Vagina (tissue), 2 donors: Measurements from ENCODE around the gene ZNF79. TPM values are rescaled to one million over a fixed set of nuclear protein-coding genes. Genes with fewer than 3 reads are reported as not detected.

Experiments
- DNase-seq, 2 donors: peaks; one replicate each; pipeline ENCODE4 v3.0.0-alpha.2; 2017; ENCODE audit errors: extremely low spot score in 2 of 2
- H3K27ac ChIP-seq: fragments of 200-600 bp; sonication (generic); one replicate; pipeline ENCODE4 v1.5.1; 2019
- H3K27me3 ChIP-seq: fragments of 200-600 bp; sonication (generic); one replicate; pipeline ENCODE4 v1.5.1; 2019
- H3K36me3 ChIP-seq, 2 donors: fragments of 200-600 bp; sonication (generic); one replicate each; pipeline ENCODE4 v1.5.1; 2017 to 2019
- H3K4me1 ChIP-seq: fragments of 200-600 bp; sonication (generic); one replicate; pipeline ENCODE4 v1.5.1; 2019
- H3K4me3 ChIP-seq, 2 donors: fragments of 200-600 bp; sonication (generic); 1 replicate in 1 of 2; 2 replicates in 1 of 2; pipeline ENCODE4 v1.5.1; 2016 to 2019
- H3K9me3 ChIP-seq: fragments of 200-600 bp; sonication (generic); one replicate; pipeline ENCODE4 v1.5.1; 2019
- POLR2A ChIP-seq, 2 donors: fragments of 450-650 bp; IDR thresholded peaks; one replicate each; pipeline ENCODE4 v1.6.1; 2017; ENCODE audit warnings: antibody characterized with exemption in 2 of 2, mild to moderate bottlenecking in 2 of 2, moderate library complexity in 2 of 2
- POLR2AphosphoS5 ChIP-seq, 2 donors: sonication (generic); formaldehyde crosslinking; IDR thresholded peaks; one replicate each; pipeline ENCODE4 v1.9.0; 2017; ENCODE audit warnings: antibody characterized with exemption in 2 of 2, mild to moderate bottlenecking in 2 of 2, low read depth in 1 of 2; ENCODE audit not compliant: insufficient read depth in 1 of 2
- intact Hi-C: fragments of 100-400 bp; cut with DNase I; formaldehyde crosslinking; loops from one replicate; pipeline ENCODE4 v1.15.1; 2023
- total RNA-seq: library from RNA; depleted of rRNA; stranded (reverse); fragments of >200 nt; gene quantifications from one replicate; pipeline ENCODE4 v1.2.3, GENCODE V29; 2016
- TF ChIP-seq, protein P1 (sequence below), 3 experiments: fragments of 450-650 bp in 2 of 3; fragments of 200-600 bp in 1 of 3; sonication (generic) in 1 of 3; IDR thresholded peaks; one replicate each; pipeline ENCODE4 v1.5.1; 2017 to 2019; ENCODE audit warnings: antibody characterized with exemption in 3 of 3, mild to moderate bottlenecking in 2 of 3, moderate library complexity in 2 of 3

Gene ZNF79
- total RNA-seq, 1 donor from 2014 or later = 13.3 TPM

DNA sequence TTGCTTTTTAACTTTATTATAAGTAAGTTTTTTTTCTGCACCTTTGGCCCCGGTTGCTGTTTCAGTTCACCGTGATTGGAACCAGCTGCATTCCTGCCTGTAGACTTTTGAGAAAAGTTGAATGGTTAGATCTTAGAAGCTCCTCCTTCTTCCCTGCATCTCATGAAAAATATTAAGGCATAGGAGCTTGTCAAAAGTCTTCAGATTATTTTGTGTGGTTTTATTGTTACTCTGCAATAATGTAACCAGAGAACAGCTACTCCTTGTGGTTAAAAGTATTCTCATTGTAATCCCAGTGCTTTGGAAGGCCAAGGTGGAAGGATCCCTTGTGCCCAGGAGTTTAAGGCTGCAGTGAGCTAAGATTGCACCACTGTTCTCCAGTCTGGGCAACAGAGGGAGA is 30.5 kb upstream of the ZNF79 start:
- Histone ChIP-seq H3K4me3 (no peak overlapping the region), H3K27ac (no peak overlapping the region), H3K27me3 (no peaks in the 10 kb centered on the region), H3K36me3 (no peaks in the 10 kb centered on the region), H3K9me3 (no peaks in the 10 kb centered on the region), H3K4me1 (peaks cover 19% of the 10 kb centered on the region)
- TF ChIP-seq POLR2AphosphoS5 (IDR thresholded peaks at IDR 0.05; ENCODE audit: insufficient read depth in 1 of 2, low read depth in 1 of 2) (no peak), POLR2A (IDR thresholded peaks at IDR 0.05) (no peak)
- TF ChIP-seq, protein P1, sequence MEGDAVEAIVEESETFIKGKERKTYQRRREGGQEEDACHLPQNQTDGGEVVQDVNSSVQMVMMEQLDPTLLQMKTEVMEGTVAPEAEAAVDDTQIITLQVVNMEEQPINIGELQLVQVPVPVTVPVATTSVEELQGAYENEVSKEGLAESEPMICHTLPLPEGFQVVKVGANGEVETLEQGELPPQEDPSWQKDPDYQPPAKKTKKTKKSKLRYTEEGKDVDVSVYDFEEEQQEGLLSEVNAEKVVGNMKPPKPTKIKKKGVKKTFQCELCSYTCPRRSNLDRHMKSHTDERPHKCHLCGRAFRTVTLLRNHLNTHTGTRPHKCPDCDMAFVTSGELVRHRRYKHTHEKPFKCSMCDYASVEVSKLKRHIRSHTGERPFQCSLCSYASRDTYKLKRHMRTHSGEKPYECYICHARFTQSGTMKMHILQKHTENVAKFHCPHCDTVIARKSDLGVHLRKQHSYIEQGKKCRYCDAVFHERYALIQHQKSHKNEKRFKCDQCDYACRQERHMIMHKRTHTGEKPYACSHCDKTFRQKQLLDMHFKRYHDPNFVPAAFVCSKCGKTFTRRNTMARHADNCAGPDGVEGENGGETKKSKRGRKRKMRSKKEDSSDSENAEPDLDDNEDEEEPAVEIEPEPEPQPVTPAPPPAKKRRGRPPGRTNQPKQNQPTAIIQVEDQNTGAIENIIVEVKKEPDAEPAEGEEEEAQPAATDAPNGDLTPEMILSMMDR (IDR thresholded peaks at IDR 0.05) = no peak
- DNase-seq = no peak
- intact Hi-C loops = no loop called here

DNA sequence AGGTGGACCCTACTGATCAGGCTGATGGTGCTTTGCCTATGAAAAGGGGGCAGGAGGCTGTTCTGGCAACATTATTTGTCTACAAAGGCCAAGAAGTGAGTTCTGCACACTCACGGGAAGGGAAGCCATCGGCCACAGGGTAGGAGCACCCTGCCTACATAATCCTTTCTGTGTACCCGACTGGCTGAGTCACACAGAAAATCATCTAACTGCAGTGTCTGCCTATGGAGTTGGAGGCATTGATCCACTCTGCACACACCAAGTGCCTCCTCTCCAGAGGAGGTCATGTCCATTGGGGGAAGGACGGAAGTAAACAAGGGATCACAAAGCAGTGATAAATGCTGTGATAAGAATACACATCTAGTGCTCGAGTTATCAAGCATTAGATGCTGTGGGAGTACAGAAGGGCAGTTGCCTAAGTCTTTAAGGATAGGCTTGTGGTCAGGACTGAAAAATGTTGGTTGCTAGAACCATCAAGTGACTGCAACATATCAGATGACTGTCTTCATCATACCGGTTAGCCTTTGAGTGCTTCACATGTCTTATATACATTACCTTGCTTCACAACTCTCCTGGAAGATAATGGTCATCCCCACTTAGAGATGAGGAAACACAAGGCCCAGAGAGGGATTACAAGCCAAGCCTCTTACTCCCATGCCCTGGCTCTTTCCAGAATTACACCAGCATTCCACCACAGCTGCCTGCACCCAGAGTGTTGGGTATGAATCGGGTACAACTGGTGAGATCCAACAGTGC is 28.5 kb upstream of the ZNF79 start:
- intact Hi-C loops = no loop called here
- no peak overlapping the region for H3K27ac ChIP-seq
- no peaks in the 10 kb centered on the region for H3K36me3 ChIP-seq
- H3K27me3 ChIP-seq = no peaks in the 10 kb centered on the region
- no peak for DNase-seq
- H3K9me3 ChIP-seq = no peaks in the 10 kb centered on the region
- H3K4me1 ChIP-seq = peaks cover 26% of the 10 kb centered on the region
- H3K4me3 ChIP-seq = peak overlapping the region in 1 of 2 donors; percentile 70
- no peak for TF ChIP-seq POLR2AphosphoS5 (IDR thresholded peaks at IDR 0.05; ENCODE audit: insufficient read depth in 1 of 2, low read depth in 1 of 2)
- TF ChIP-seq, protein P1 (IDR thresholded peaks at IDR 0.05) = no peak

DNA sequence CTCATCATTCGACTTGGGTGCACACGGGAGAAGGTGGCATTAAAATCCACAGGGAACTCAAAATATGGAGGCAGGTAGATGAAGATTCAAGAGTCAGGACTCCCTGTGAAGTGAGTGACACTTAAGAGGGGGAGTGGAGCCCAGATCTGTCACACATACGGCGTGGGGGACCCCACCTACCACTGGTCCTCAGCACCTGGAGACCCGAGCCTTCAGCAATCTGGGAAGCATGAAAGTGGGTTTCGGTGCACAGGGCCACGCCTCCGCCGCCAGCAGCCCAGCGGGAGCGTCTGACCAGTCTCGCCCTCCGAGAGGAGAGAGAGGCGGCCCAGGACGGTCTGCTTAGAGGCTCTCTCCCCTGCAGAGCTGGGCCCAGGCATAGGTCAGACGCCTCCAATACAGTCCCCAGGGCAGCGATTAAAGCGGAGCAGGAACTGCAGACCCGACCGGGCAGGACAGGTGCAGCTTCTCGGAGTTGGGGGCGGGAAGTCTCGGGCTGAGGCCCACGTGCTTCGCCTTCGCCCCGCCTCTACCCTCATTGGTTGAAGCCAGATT is 27.9 kb upstream of the ZNF79 start:
- TF ChIP-seq POLR2AphosphoS5 (IDR thresholded peaks at IDR 0.05; ENCODE audit: insufficient read depth in 1 of 2, low read depth in 1 of 2) (no peak), POLR2A (IDR thresholded peaks at IDR 0.05) (no peak)
- TF ChIP-seq, protein P1 (IDR thresholded peaks at IDR 0.05) = no peak
- peaks cover 26% of the 10 kb centered on the region for H3K4me1 ChIP-seq
- no peaks in the 10 kb centered on the region for H3K9me3 ChIP-seq
- peak overlapping the region; percentile 39 to 70 for H3K4me3 ChIP-seq
- H3K27me3 ChIP-seq = no peaks in the 10 kb centered on the region
- DNase-seq = no peak
- intact Hi-C loops = no loop called here
- peaks cover 0 to under 1% of the 10 kb centered on the region in 2 donors for H3K36me3 ChIP-seq
- H3K27ac ChIP-seq = no peak overlapping the region

DNA sequence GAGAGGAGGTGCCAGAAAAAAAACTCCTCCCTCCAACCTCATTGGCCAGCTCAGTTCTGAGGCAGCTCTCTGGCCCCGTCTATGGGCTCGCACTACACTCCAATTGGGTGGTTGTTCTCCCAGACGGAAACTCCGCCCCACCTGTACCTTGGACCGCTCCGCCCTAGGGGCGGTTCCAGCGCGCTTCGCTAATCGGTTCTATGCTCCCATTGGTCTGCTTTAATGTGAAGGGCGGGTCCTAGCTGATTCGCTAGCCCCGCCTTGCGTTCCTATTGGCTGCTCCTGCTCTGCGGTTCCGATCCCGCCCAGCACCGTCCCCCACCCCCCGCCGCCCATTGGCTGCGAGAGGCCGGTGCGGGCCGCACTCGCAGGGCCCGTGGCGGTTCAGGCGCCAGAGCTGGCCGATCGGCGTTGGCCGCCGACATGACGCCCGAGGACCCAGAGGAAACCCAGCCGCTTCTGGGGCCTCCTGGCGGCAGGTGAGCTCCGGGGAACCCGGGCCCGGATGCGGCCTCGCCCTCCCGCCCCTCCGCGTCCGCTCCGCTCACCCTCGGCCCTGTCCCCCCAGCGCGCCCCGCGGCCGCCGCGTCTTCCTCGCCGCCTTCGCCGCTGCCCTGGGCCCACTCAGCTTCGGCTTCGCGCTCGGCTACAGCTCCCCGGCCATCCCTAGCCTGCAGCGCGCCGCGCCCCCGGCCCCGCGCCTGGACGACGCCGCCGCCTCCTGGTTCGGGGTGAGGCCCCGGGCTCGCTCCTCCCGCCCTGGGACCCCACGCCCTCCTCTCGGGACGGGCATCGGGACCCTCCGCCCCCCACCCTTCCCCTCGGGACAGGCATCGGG is 27.2 kb upstream of the ZNF79 start, which contains the start of gene SLC2A8:
Gene SLC2A8, plus strand, starts transcription at position 362 of the 838 bp plus-strand sequence. Its CDS starts 62 bp downstream, at position 424.
- Histone ChIP-seq H3K27ac (peak within 1 kb of the TSS; percentile 59), H3K27me3 (no peaks in the 10 kb centered on the region), H3K36me3 (peaks cover 0 to 5% of the 10 kb centered on the region in 2 donors), H3K9me3 (no peaks in the 10 kb centered on the region), H3K4me3 (peak within 1 kb of the TSS; percentile 60 to 70), H3K4me1 (peaks cover 26% of the 10 kb centered on the region)
- DNase-seq = peak; percentile 100
- TF ChIP-seq POLR2A (IDR thresholded peaks at IDR 0.05) (peak in 1 of 2 donors; percentile 45), POLR2AphosphoS5 (IDR thresholded peaks at IDR 0.05; ENCODE audit: insufficient read depth in 1 of 2, low read depth in 1 of 2) (peak; percentile 82 to 89)
- TF ChIP-seq, protein P1 (IDR thresholded peaks at IDR 0.05) = no peak
- intact Hi-C loops = no loop called here
